Fibroblast of lung (primary cell): ENCODE measurements around the gene EMC9. TPM values are rescaled to one million over a fixed set of nuclear protein-coding genes. Genes with fewer than 3 reads are reported as not detected.

Experiments used
- DNase-seq, 2 donors: peaks; one replicate each; pipeline versions ENCODE4 v3.0.0 to v3.0.0-alpha.2; 2010; ENCODE audit warnings: low read depth in 2 of 2
- H2AFZ ChIP-seq: 2 replicates; pipeline ENCODE4 v1.5.1; 2012; ENCODE audit warnings: low read length, control low read depth, inconsistent platforms
- H3K27ac ChIP-seq: 2 replicates; pipeline ENCODE4 v1.5.1; 2011; ENCODE audit warnings: low read length, control low read depth; ENCODE audit not compliant: insufficient read depth
- H3K27me3 ChIP-seq: 2 replicates; pipeline ENCODE4 v1.5.1; 2011; ENCODE audit warnings: mild to moderate bottlenecking, low read length; ENCODE audit not compliant: control insufficient read depth, insufficient read depth
- H3K36me3 ChIP-seq: 2 replicates; pipeline ENCODE4 v1.5.1; 2011; ENCODE audit warnings: low read length; ENCODE audit not compliant: control insufficient read depth, insufficient read depth
- H3K4me1 ChIP-seq: 2 replicates; pipeline ENCODE4 v1.5.1; 2011; ENCODE audit warnings: low read length; ENCODE audit not compliant: control insufficient read depth, insufficient read depth; ENCODE audit errors: extremely low read depth
- H3K4me2 ChIP-seq: 2 replicates; pipeline ENCODE4 v1.5.1; 2011; ENCODE audit warnings: low read length, control low read depth; ENCODE audit not compliant: insufficient read depth; ENCODE audit errors: extremely low read depth
- H3K4me3 ChIP-seq, 4 experiments: fragments of 200-600 bp in 1 of 4; sonication (generic) in 1 of 4; replicated peaks in 1 of 4; 2 replicates each; pipeline ENCODE4 v1.5.1; 2011 to 2016; ENCODE audit warnings: low read length in 4 of 4, low read depth in 3 of 4, mild to moderate bottlenecking in 3 of 4, control low read depth in 2 of 4, inconsistent platforms in 1 of 4, mixed read lengths in 1 of 4; ENCODE audit not compliant: insufficient read depth in 1 of 4; ENCODE audit errors: control extremely low read depth in 1 of 4
- H3K79me2 ChIP-seq: 2 replicates; pipeline ENCODE4 v1.5.1; 2012; ENCODE audit warnings: mild to moderate bottlenecking, low read length, inconsistent platforms; ENCODE audit not compliant: control insufficient read depth, insufficient read depth
- H3K9ac ChIP-seq: 2 replicates; pipeline ENCODE4 v1.5.1; 2011; ENCODE audit warnings: mild to moderate bottlenecking, low read length, control low read depth; ENCODE audit not compliant: insufficient read depth
- H3K9me3 ChIP-seq: 2 replicates; pipeline ENCODE4 v1.5.1; 2012; ENCODE audit warnings: low read depth, low read length; ENCODE audit not compliant: control insufficient read depth, insufficient read depth
- H4K20me1 ChIP-seq: 2 replicates; pipeline ENCODE4 v1.5.1; 2011; ENCODE audit warnings: low read length; ENCODE audit not compliant: control insufficient read depth, insufficient read depth; ENCODE audit errors: extremely low read depth
- EZH2 ChIP-seq: IDR thresholded peaks from 2 replicates; pipeline ENCODE4 v1.5.1; 2012; ENCODE audit warnings: low read length, control low read depth, mild to moderate bottlenecking; ENCODE audit errors: missing control alignments
- polyA plus RNA-seq, 2 donors: library from polyadenylated mRNA; depleted of rRNA in 1 of 2; stranded (reverse) in 1 of 2; unstranded in 1 of 2; fragments of >200 nt; gene quantifications; 2 replicates each; pipeline ENCODE4 v1.2.1, GENCODE V29; 2011 to 2012; ENCODE audit warnings: missing spikeins in 1 of 2
- total RNA-seq: library from RNA; depleted of rRNA; stranded (reverse); fragments of >200 nt; gene quantifications from 2 replicates; pipeline ENCODE4 v1.2.1, GENCODE V29; 2014
- TF ChIP-seq, protein P1 (sequence below), 2 donors: IDR thresholded peaks in 1 of 2; conservative IDR thresholded peaks in 1 of 2; 1 replicate in 1 of 2; 2 replicates in 1 of 2; pipeline ENCODE4 v1.5.1; 2011 to 2012; ENCODE audit warnings: low read length in 2 of 2, control low read depth in 1 of 2, inconsistent platforms in 1 of 2, low read depth in 1 of 2, mild to moderate bottlenecking in 1 of 2

The EMC9 gene
- total and polyA plus RNA-seq, 2 donors (not counting 1 experiment from before 2014, with no cell fraction given), result 6.6 to 18.0 TPM

- Histone ChIP-seq H3K79me2 (peaks cover 14% of the 10 kb centered on the region), H3K4me3 (peak overlapping the region in 2 of 4 experiments; percentile 23 to 84), H3K4me2 (peak overlapping the region; percentile 97), H4K20me1 (no peaks in the 10 kb centered on the region), H3K27ac (peak overlapping the region; percentile 86), H3K36me3 (peaks cover 27% of the 10 kb centered on the region), H3K9ac (peak overlapping the region; percentile 10), H2AFZ (no peak overlapping the region), H3K9me3 (no peaks in the 10 kb centered on the region), H3K27me3 (no peaks in the 10 kb centered on the region), H3K4me1 (peaks cover 4% of the 10 kb centered on the region)
- no peak for DNase-seq
- TF ChIP-seq, protein P1, sequence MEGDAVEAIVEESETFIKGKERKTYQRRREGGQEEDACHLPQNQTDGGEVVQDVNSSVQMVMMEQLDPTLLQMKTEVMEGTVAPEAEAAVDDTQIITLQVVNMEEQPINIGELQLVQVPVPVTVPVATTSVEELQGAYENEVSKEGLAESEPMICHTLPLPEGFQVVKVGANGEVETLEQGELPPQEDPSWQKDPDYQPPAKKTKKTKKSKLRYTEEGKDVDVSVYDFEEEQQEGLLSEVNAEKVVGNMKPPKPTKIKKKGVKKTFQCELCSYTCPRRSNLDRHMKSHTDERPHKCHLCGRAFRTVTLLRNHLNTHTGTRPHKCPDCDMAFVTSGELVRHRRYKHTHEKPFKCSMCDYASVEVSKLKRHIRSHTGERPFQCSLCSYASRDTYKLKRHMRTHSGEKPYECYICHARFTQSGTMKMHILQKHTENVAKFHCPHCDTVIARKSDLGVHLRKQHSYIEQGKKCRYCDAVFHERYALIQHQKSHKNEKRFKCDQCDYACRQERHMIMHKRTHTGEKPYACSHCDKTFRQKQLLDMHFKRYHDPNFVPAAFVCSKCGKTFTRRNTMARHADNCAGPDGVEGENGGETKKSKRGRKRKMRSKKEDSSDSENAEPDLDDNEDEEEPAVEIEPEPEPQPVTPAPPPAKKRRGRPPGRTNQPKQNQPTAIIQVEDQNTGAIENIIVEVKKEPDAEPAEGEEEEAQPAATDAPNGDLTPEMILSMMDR (conservative IDR thresholded peaks at IDR 0.05 in 1 of 2, IDR thresholded peaks at IDR 0.05 in 1 of 2; ENCODE audit: low read depth in 1 of 2, low read length in 2 of 2), result no peak
- no peak for TF ChIP-seq EZH2
These were observed 47.6 kb upstream of the EMC9 start for GRCh38 chr14:24189059-24189375.

DNA sequence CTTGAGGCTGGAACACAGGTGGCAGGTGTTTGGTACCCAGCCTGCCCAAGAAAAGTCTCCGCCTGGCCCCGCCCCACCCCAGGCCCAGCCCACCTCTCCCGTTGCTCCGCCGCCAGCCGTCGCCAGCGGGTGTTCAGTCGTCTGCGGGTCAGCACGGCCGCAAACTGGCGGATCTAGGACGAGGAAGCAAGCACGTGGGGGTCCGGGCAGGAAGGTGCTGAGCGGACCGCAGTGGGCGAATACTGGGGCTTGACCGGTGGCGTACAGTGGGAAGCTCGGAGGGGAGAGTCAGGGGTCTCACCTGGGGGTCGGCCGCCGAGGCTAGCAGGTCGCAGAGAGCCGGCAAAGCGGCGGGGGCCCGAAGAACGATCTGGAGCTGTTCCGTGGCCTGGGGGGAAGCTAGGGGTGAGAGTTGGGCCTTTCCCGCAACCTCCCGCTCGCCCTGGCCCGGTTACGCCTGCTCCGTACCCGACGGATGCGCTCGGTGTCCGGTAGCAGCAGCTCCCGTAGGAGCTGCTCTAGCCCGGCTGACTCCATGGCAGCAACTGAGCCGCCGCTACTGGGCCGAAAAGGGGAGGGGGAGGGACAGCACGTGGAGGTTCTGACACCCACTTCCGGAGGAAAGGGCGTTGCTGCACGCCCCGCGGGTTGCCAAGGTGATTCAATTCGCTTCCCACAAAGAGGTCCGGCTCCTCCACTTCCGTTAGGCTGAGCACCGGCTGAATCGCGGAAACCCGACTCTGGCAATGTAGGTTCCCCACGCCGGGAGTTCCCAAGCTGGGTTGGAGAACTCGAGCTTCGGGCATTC, 47.1 kb upstream of the EMC9 start, which contains the start of gene IPO4:
Gene IPO4 (minus strand): TSS at position 566 of the 808 bp plus-strand sequence. CDS start 29 bp downstream, at position 537.
- Histone ChIP-seq H3K4me3 (peak within 1 kb of the TSS; percentile 78 to 87 (median 82)), H4K20me1 (no peaks in the 10 kb centered on the region), H3K79me2 (peaks cover 14% of the 10 kb centered on the region), H3K4me2 (peak within 1 kb of the TSS; percentile 97), H3K9me3 (no peaks in the 10 kb centered on the region), H3K36me3 (peaks cover 29% of the 10 kb centered on the region), H3K9ac (peak within 1 kb of the TSS; percentile 80), H3K4me1 (peaks cover 4% of the 10 kb centered on the region), H3K27me3 (no peaks in the 10 kb centered on the region), H2AFZ (peak within 1 kb of the TSS; percentile 54), H3K27ac (peak within 1 kb of the TSS; percentile 86)
- TF ChIP-seq, protein P1 (conservative IDR thresholded peaks at IDR 0.05 in 1 of 2, IDR thresholded peaks at IDR 0.05 in 1 of 2; ENCODE audit: low read depth in 1 of 2, low read length in 2 of 2), result no peak
- no peak for TF ChIP-seq EZH2
- peak; percentile 98 to 99 for DNase-seq

DNA sequence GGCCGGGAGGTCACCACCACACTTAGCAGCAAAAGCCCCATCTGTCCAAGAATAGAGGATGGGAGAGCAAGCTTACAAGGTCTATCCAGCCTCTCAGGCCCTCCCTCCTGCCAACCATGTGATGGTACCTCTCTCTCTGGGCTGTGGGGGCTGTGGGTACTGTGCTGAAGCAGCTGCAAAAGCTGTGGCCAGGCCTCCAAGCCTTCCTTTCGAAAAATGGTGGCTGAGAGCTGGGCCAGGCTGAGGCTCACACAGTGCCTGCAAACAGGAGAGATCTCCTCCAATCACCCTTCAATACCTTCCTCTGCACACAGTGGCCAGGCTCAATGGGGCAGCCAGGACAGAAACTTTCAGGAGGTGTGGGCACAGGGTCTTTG, 46.1 kb upstream of the EMC9 start:
- peaks cover 4% of the 10 kb centered on the region for H3K4me1 ChIP-seq
- peaks cover 25% of the 10 kb centered on the region for H3K36me3 ChIP-seq
- peaks cover 10% of the 10 kb centered on the region for H3K79me2 ChIP-seq
- no peak overlapping the region for H3K9ac ChIP-seq
- H3K27me3 ChIP-seq, result no peaks in the 10 kb centered on the region
- H4K20me1 ChIP-seq, result no peaks in the 10 kb centered on the region
- H2AFZ ChIP-seq, result no peak overlapping the region
- no peaks in the 10 kb centered on the region for H3K9me3 ChIP-seq
- H3K4me3 ChIP-seq, result peak overlapping the region; percentile 78 to 87 (median 82)
- no peak for DNase-seq
- TF ChIP-seq EZH2, result no peak
- TF ChIP-seq, protein P1 (conservative IDR thresholded peaks at IDR 0.05 in 1 of 2, IDR thresholded peaks at IDR 0.05 in 1 of 2; ENCODE audit: low read depth in 1 of 2, low read length in 2 of 2), result no peak
- H3K4me2 ChIP-seq, result peak overlapping the region; percentile 97
- H3K27ac ChIP-seq, result no peak overlapping the region
